SH-SY5Y (cell line): ENCODE measurements around the gene EPB41L2.

ENCODE experiments used
- GATA2 ChIP-seq: IDR thresholded peaks from 2 replicates; pipeline ENCODE4 v1.6.1; 2011; ENCODE audit warnings: mild to moderate bottlenecking, low read depth, low read length
- GATA3 ChIP-seq: IDR thresholded peaks from 2 replicates; pipeline ENCODE4 v1.6.1; 2011; ENCODE audit warnings: low read depth, mild to moderate bottlenecking, low read length, moderate library complexity

GRCh38 chr6:131061751-131062119, 1.3 kb downstream of the EPB41L2 start:
- TF ChIP-seq GATA2 (no peak), GATA3 (no peak)
